ENCODE results near the gene LMAN2L. TPM values are rescaled to one million over a fixed set of nuclear protein-coding genes. Genes with fewer than 3 reads are reported as not detected.

Gene LMAN2L
- total RNA-seq, 4 donors from 2014 or later = 17.2 to 21.5 (median 19.1) TPM

GRCh38 chr2:96699621-96700020, 40.2 kb downstream of the LMAN2L start:
- 88 to 91% methylated on average over 8 to 9 of the region's 9 CpGs for WGBS, 2 donors
- no peak for TF ChIP-seq CTCF (IDR thresholded peaks at IDR 0.05)
- no peak for TF ChIP-seq POLR2A (IDR thresholded peaks at IDR 0.05)

GRCh38 chr2:96699021-96699420, 40.8 kb downstream of the LMAN2L start:
- TF ChIP-seq CTCF (IDR thresholded peaks at IDR 0.05) (no peak), POLR2A (IDR thresholded peaks at IDR 0.05) (no peak)

More at GRCh38 chr2:96699621-96700020, 40.2 kb downstream of the LMAN2L start:
- intact Hi-C loops (cut with DNase I; ENCODE audit: low total_unique reads) = no loop called here
- no peak overlapping the region for H3K4me3 ChIP-seq (ENCODE audit: low read depth, poor library complexity, severe bottlenecking)
- DNase-seq (ENCODE audit: low spot score in 2 of 2) = peak in 1 of 2 donors; percentile 46

GRCh38 chr2:96698221-96698861, 41.5 kb downstream of the LMAN2L start:
- DNase-seq (ENCODE audit: low spot score in 2 of 2) = peak in 1 of 2 donors; percentile 62
- H3K4me3 ChIP-seq (ENCODE audit: low read depth, poor library complexity, severe bottlenecking) = no peak overlapping the region
- intact Hi-C loops (cut with DNase I; ENCODE audit: low total_unique reads) = no loop called here
- no peak for TF ChIP-seq POLR2A (IDR thresholded peaks at IDR 0.05)
- TF ChIP-seq CTCF (IDR thresholded peaks at IDR 0.05) = no peak
- 71 to 75% methylated on average over 14 of the region's 14 CpGs for WGBS, 2 donors

More at GRCh38 chr2:96699021-96699420, 40.8 kb downstream of the LMAN2L start:
- peak in 1 of 2 donors; percentile 68 for DNase-seq (ENCODE audit: low spot score in 2 of 2)
- no peak overlapping the region for H3K4me3 ChIP-seq (ENCODE audit: low read depth, poor library complexity, severe bottlenecking)
- intact Hi-C loops (cut with DNase I; ENCODE audit: low total_unique reads) = no loop called here
- WGBS, 2 donors = 90 to 95% methylated on average over 6 of the region's 6 CpGs

GRCh38 chr2:96697476-96697875, 42.4 kb downstream of the LMAN2L start:
- no peak for DNase-seq (ENCODE audit: low spot score in 2 of 2)
- H3K4me3 ChIP-seq (ENCODE audit: low read depth, poor library complexity, severe bottlenecking) = no peak overlapping the region
- TF ChIP-seq POLR2A (IDR thresholded peaks at IDR 0.05) (no peak), CTCF (IDR thresholded peaks at IDR 0.05) (no peak)
- intact Hi-C loops (cut with DNase I; ENCODE audit: low total_unique reads) = no loop called here
- WGBS, 2 donors = 65 to 70% methylated on average over 2 of the region's 2 CpGs

GRCh38 chr2:96695602-96696001, 44.3 kb downstream of the LMAN2L start:
- TF ChIP-seq POLR2A (IDR thresholded peaks at IDR 0.05) = no peak
- no peak for TF ChIP-seq CTCF (IDR thresholded peaks at IDR 0.05)
- intact Hi-C loops (cut with DNase I; ENCODE audit: low total_unique reads) = no loop called here
- WGBS, 2 donors = 87 to 89% methylated on average over 15 of the region's 15 CpGs
- no peak for DNase-seq (ENCODE audit: low spot score in 2 of 2)
- H3K4me3 ChIP-seq (ENCODE audit: low read depth, poor library complexity, severe bottlenecking) = no peak overlapping the region
